22Rv1 (cell line): ENCODE measurements around the gene DEAF1.

ENCODE experiments used
- CTCF ChIP-seq: fragments of 450-650 bp; IDR thresholded peaks from 2 replicates; pipeline ENCODE4 v1.5.1; 2017; ENCODE audit warnings: mild to moderate bottlenecking
- ZFX ChIP-seq: fragments of 450-650 bp; IDR thresholded peaks from 2 replicates; pipeline ENCODE4 v1.6.1; 2017; ENCODE audit warnings: antibody characterized with exemption, borderline replicate concordance

- TF ChIP-seq CTCF (no peak), ZFX (no peak)
These were observed 34.0 kb upstream of the DEAF1 start for GRCh38 chr11:728901-729491.
